ENCODE results near the gene OR10J1. TPM values are rescaled to one million over a fixed set of nuclear protein-coding genes. Genes with fewer than 3 reads are reported as not detected.

Gene OR10J1
- polyA plus RNA-seq (2013, experiment 1 of 2): not detected
- not detected for polyA plus RNA-seq (2013, experiment 2 of 2)

GRCh38 chr1:159439422-159439821 lies at the start of gene OR10J1:
TSS of gene OR10J1 (plus strand) at chr1:159439722. CDS start at chr1:159439792, 70 bp downstream.
- H3K18ac ChIP-seq (ENCODE audit: low read depth in 1 of 2, low read length in 2 of 2): no peak within 1 kb of the TSS
- H2BK120ac ChIP-seq (ENCODE audit: low read depth, low read length): no peak within 1 kb of the TSS
- H3K9ac ChIP-seq (ENCODE audit: low read length): no peak within 1 kb of the TSS
- no peaks in the 10 kb centered on the region for H3K36me3 ChIP-seq (ENCODE audit: control insufficient read depth in 1 of 2, insufficient read depth in 2 of 2, low read depth in 1 of 2, low read length in 2 of 2)
- H3K4me2 ChIP-seq (ENCODE audit: low read length, poor library complexity, severe bottlenecking): no peak within 1 kb of the TSS
- H2BK5ac ChIP-seq (ENCODE audit: low read depth, low read length, poor library complexity, severe bottlenecking): no peak within 1 kb of the TSS
- no peaks in the 10 kb centered on the region for H3K27me3 ChIP-seq (ENCODE audit: control insufficient read depth in 1 of 2, insufficient read depth in 1 of 2, low read length in 2 of 2)
- H2BK12ac ChIP-seq (ENCODE audit: low read length in 2 of 2): no peak within 1 kb of the TSS
- H2AFZ ChIP-seq (ENCODE audit: low read depth, low read length): no peak within 1 kb of the TSS
- no peak for DNase-seq
- H3K14ac ChIP-seq (ENCODE audit: low read length in 2 of 2): no peak within 1 kb of the TSS
- H3K4me1 ChIP-seq (ENCODE audit: control insufficient read depth, insufficient read depth, low read depth, low read length): no peaks in the 10 kb centered on the region
- no peak within 1 kb of the TSS for H3K4ac ChIP-seq (ENCODE audit: low read depth in 1 of 2, low read length in 2 of 2)
- no peak within 1 kb of the TSS for H3K23ac ChIP-seq (ENCODE audit: low read length in 2 of 2)
- H3K27ac ChIP-seq (ENCODE audit: low read length, poor library complexity, severe bottlenecking): no peak within 1 kb of the TSS
- H3K9me3 ChIP-seq (ENCODE audit: control insufficient read depth, low read length): no peaks in the 10 kb centered on the region
- no peak within 1 kb of the TSS for H4K8ac ChIP-seq (ENCODE audit: low read length)
- no peak within 1 kb of the TSS for H3K4me3 ChIP-seq (ENCODE audit: insufficient read depth in 1 of 2, low read depth in 1 of 2, low read length in 2 of 2)
- H3K79me1 ChIP-seq (replicated peaks; ENCODE audit: low read length, poor library complexity, severe bottlenecking): no peaks in the 10 kb centered on the region
- H4K91ac ChIP-seq (ENCODE audit: low read length): no peak within 1 kb of the TSS
- no peak within 1 kb of the TSS for H2BK15ac ChIP-seq (ENCODE audit: low read depth, poor library complexity, severe bottlenecking)
- H2AK5ac ChIP-seq (ENCODE audit: low read length, severe bottlenecking): no peak within 1 kb of the TSS

GRCh38 chr1:159406821-159407220 lies 32.7 kb upstream of the OR10J1 start:
- no peak overlapping the region for H2BK5ac ChIP-seq (ENCODE audit: low read depth, low read length, poor library complexity, severe bottlenecking)
- no peak overlapping the region for H3K23ac ChIP-seq (ENCODE audit: low read length in 2 of 2)
- H3K4me1 ChIP-seq (ENCODE audit: control insufficient read depth, insufficient read depth, low read depth, low read length): no peaks in the 10 kb centered on the region
- no peak overlapping the region for H3K4me2 ChIP-seq (ENCODE audit: low read length, poor library complexity, severe bottlenecking)
- H3K27me3 ChIP-seq (ENCODE audit: control insufficient read depth in 1 of 2, insufficient read depth in 1 of 2, low read length in 2 of 2): no peaks in the 10 kb centered on the region
- H3K14ac ChIP-seq (ENCODE audit: low read length in 2 of 2): no peak overlapping the region
- H2BK15ac ChIP-seq (ENCODE audit: low read depth, poor library complexity, severe bottlenecking): no peak overlapping the region
- no peak overlapping the region for H2AFZ ChIP-seq (ENCODE audit: low read depth, low read length)
- H3K4me3 ChIP-seq (ENCODE audit: insufficient read depth in 1 of 2, low read depth in 1 of 2, low read length in 2 of 2): no peak overlapping the region
- H3K18ac ChIP-seq (ENCODE audit: low read depth in 1 of 2, low read length in 2 of 2): no peak overlapping the region
- WGBS: 60% methylated on average over 1 of the region's 2 CpGs
- no peaks in the 10 kb centered on the region for H3K79me1 ChIP-seq (replicated peaks; ENCODE audit: low read length, poor library complexity, severe bottlenecking)
- DNase-seq: no peak
- H4K91ac ChIP-seq (ENCODE audit: low read length): no peak overlapping the region
- H3K36me3 ChIP-seq (ENCODE audit: control insufficient read depth in 1 of 2, insufficient read depth in 2 of 2, low read depth in 1 of 2, low read length in 2 of 2): no peaks in the 10 kb centered on the region
- peaks cover 8% of the 10 kb centered on the region for H3K9me3 ChIP-seq (ENCODE audit: control insufficient read depth, low read length)
- H3K4ac ChIP-seq (ENCODE audit: low read depth in 1 of 2, low read length in 2 of 2): no peak overlapping the region
- H3K9ac ChIP-seq (ENCODE audit: low read length): no peak overlapping the region
- no peak overlapping the region for H4K8ac ChIP-seq (ENCODE audit: low read length)
- H2BK120ac ChIP-seq (ENCODE audit: low read depth, low read length): no peak overlapping the region
- H3K27ac ChIP-seq (ENCODE audit: low read length, poor library complexity, severe bottlenecking): no peak overlapping the region
- no peak overlapping the region for H2BK12ac ChIP-seq (ENCODE audit: low read length in 2 of 2)
- no peak overlapping the region for H2AK5ac ChIP-seq (ENCODE audit: low read length, severe bottlenecking)

GRCh38 chr1:159408862-159409400 lies 30.6 kb upstream of the OR10J1 start:
- Histone ChIP-seq H4K8ac (ENCODE audit: low read length) (no peak overlapping the region), H3K27ac (ENCODE audit: low read length, poor library complexity, severe bottlenecking) (no peak overlapping the region), H2BK120ac (ENCODE audit: low read depth, low read length) (no peak overlapping the region), H2BK5ac (ENCODE audit: low read depth, low read length, poor library complexity, severe bottlenecking) (no peak overlapping the region), H2AFZ (ENCODE audit: low read depth, low read length) (no peak overlapping the region), H3K79me1 (replicated peaks; ENCODE audit: low read length, poor library complexity, severe bottlenecking) (no peaks in the 10 kb centered on the region), H4K91ac (ENCODE audit: low read length) (no peak overlapping the region), H3K4me2 (ENCODE audit: low read length, poor library complexity, severe bottlenecking) (no peak overlapping the region), H3K18ac (ENCODE audit: low read depth in 1 of 2, low read length in 2 of 2) (no peak overlapping the region), H3K36me3 (ENCODE audit: control insufficient read depth in 1 of 2, insufficient read depth in 2 of 2, low read depth in 1 of 2, low read length in 2 of 2) (no peaks in the 10 kb centered on the region), H3K23ac (ENCODE audit: low read length in 2 of 2) (no peak overlapping the region), H3K27me3 (ENCODE audit: control insufficient read depth in 1 of 2, insufficient read depth in 1 of 2, low read length in 2 of 2) (no peaks in the 10 kb centered on the region), H3K4ac (ENCODE audit: low read depth in 1 of 2, low read length in 2 of 2) (no peak overlapping the region), H3K4me1 (ENCODE audit: control insufficient read depth, insufficient read depth, low read depth, low read length) (no peaks in the 10 kb centered on the region), H2AK5ac (ENCODE audit: low read length, severe bottlenecking) (no peak overlapping the region), H3K4me3 (ENCODE audit: insufficient read depth in 1 of 2, low read depth in 1 of 2, low read length in 2 of 2) (no peak overlapping the region), H3K14ac (ENCODE audit: low read length in 2 of 2) (no peak overlapping the region), H2BK12ac (ENCODE audit: low read length in 2 of 2) (no peak overlapping the region), H2BK15ac (ENCODE audit: low read depth, poor library complexity, severe bottlenecking) (no peak overlapping the region), H3K9ac (ENCODE audit: low read length) (no peak overlapping the region), H3K9me3 (ENCODE audit: control insufficient read depth, low read length) (peaks cover 8% of the 10 kb centered on the region)
- no peak for DNase-seq
- WGBS: 80% methylated on average over 5 of the region's 6 CpGs

GRCh38 chr1:159421821-159422220 lies 17.7 kb upstream of the OR10J1 start:
- H2BK5ac ChIP-seq (ENCODE audit: low read depth, low read length, poor library complexity, severe bottlenecking): no peak overlapping the region
- no peak overlapping the region for H2AFZ ChIP-seq (ENCODE audit: low read depth, low read length)
- H3K27me3 ChIP-seq (ENCODE audit: control insufficient read depth in 1 of 2, insufficient read depth in 1 of 2, low read length in 2 of 2): no peaks in the 10 kb centered on the region
- no peak overlapping the region for H3K9ac ChIP-seq (ENCODE audit: low read length)
- H2BK12ac ChIP-seq (ENCODE audit: low read length in 2 of 2): no peak overlapping the region
- peaks cover 21% of the 10 kb centered on the region for H3K9me3 ChIP-seq (ENCODE audit: control insufficient read depth, low read length)
- WGBS: 82% methylated on average over 8 of the region's 8 CpGs
- no peak overlapping the region for H3K4ac ChIP-seq (ENCODE audit: low read depth in 1 of 2, low read length in 2 of 2)
- H4K8ac ChIP-seq (ENCODE audit: low read length): no peak overlapping the region
- no peak overlapping the region for H3K14ac ChIP-seq (ENCODE audit: low read length in 2 of 2)
- DNase-seq: no peak
- H3K4me2 ChIP-seq (ENCODE audit: low read length, poor library complexity, severe bottlenecking): no peak overlapping the region
- no peak overlapping the region for H2BK120ac ChIP-seq (ENCODE audit: low read depth, low read length)
- H2BK15ac ChIP-seq (ENCODE audit: low read depth, poor library complexity, severe bottlenecking): no peak overlapping the region
- H4K91ac ChIP-seq (ENCODE audit: low read length): no peak overlapping the region
- no peak overlapping the region for H3K23ac ChIP-seq (ENCODE audit: low read length in 2 of 2)
- H3K27ac ChIP-seq (ENCODE audit: low read length, poor library complexity, severe bottlenecking): no peak overlapping the region
- no peaks in the 10 kb centered on the region for H3K4me1 ChIP-seq (ENCODE audit: control insufficient read depth, insufficient read depth, low read depth, low read length)
- H3K36me3 ChIP-seq (ENCODE audit: control insufficient read depth in 1 of 2, insufficient read depth in 2 of 2, low read depth in 1 of 2, low read length in 2 of 2): no peaks in the 10 kb centered on the region
- no peak overlapping the region for H2AK5ac ChIP-seq (ENCODE audit: low read length, severe bottlenecking)
- H3K18ac ChIP-seq (ENCODE audit: low read depth in 1 of 2, low read length in 2 of 2): no peak overlapping the region
- no peaks in the 10 kb centered on the region for H3K79me1 ChIP-seq (replicated peaks; ENCODE audit: low read length, poor library complexity, severe bottlenecking)
- no peak overlapping the region for H3K4me3 ChIP-seq (ENCODE audit: insufficient read depth in 1 of 2, low read depth in 1 of 2, low read length in 2 of 2)
